Loucy (cell line): ENCODE results near the gene CSF1R.

ENCODE experiments used
- EZH2phosphoT487 ChIP-seq: fragments of 200-600 bp; IDR thresholded peaks from 2 replicates; pipeline ENCODE4 v1.6.1; 2018; ENCODE audit warnings: antibody characterized with exemption, mild to moderate bottlenecking, moderate library complexity, borderline replicate concordance
- TF ChIP-seq, protein P1 (sequence below): fragments of 200-600 bp; sonication (generic); conservative IDR thresholded peaks from 2 replicates; pipeline ENCODE4 v1.5.1; 2014; ENCODE audit warnings: mild to moderate bottlenecking, antibody characterized with exemption, low read length

DNA sequence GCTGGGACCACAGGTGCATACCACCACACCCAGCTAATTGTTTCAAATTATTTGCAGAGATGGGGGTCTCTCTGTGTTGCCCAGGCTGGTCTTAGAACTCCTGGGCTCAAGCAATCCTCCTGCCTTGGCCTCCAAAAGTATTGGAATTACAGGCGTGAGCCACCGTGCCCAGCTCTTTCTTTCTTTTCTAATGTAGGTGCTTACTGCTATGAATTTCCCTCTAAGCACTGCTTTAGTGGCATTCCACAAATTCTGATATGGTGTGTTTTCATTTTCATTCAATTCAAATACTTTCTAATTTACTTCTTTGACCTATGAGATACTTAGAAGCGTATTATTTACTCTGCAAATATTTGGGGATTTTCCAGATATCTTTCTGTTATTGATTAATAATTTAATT lies 70.9 kb downstream of the CSF1R start:
- TF ChIP-seq, protein P1, sequence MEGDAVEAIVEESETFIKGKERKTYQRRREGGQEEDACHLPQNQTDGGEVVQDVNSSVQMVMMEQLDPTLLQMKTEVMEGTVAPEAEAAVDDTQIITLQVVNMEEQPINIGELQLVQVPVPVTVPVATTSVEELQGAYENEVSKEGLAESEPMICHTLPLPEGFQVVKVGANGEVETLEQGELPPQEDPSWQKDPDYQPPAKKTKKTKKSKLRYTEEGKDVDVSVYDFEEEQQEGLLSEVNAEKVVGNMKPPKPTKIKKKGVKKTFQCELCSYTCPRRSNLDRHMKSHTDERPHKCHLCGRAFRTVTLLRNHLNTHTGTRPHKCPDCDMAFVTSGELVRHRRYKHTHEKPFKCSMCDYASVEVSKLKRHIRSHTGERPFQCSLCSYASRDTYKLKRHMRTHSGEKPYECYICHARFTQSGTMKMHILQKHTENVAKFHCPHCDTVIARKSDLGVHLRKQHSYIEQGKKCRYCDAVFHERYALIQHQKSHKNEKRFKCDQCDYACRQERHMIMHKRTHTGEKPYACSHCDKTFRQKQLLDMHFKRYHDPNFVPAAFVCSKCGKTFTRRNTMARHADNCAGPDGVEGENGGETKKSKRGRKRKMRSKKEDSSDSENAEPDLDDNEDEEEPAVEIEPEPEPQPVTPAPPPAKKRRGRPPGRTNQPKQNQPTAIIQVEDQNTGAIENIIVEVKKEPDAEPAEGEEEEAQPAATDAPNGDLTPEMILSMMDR = no peak
- no peak for TF ChIP-seq EZH2phosphoT487
